LNCaP clone FGC (cell line): ENCODE data around the gene DNAAF1.

Experiments
- DNase-seq: peaks from one replicate; pipeline ENCODE4 v3.0.0-alpha.2; 2011; ENCODE audit warnings: low read depth
- H3K4me3 ChIP-seq: 2 replicates; pipeline ENCODE4 v1.5.1; 2011; ENCODE audit warnings: mild to moderate bottlenecking, low read depth, low read length, control low read depth
- CTCF ChIP-seq: IDR thresholded peaks from 2 replicates; pipeline ENCODE4 v1.5.1; 2012; ENCODE audit warnings: mild to moderate bottlenecking; ENCODE audit not compliant: control insufficient read depth, insufficient read depth; ENCODE audit errors: extremely low read depth

Gene DNAAF1

DNA sequence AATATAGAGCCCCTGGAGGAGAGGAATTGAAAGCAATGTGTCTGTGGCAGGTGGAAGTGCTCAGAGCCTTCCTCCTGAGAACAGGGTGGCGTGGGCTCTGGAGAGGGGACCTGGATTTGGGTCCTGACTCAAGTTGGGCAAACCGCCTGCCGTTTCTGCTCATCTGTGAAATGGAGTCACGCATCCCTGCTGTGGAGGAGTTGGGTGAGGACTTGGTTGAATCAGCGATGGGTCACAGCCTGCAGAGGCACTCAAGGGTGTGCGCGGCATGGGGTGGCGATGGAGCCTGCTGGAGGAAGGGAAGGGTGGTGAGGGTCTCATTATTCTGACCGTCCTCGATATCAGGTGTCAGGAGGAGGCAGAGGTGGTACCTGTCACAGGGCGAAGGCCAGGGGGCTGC, 48.9 kb downstream of the DNAAF1 start:
- TF ChIP-seq CTCF = no peak
- no peak overlapping the region for H3K4me3 ChIP-seq
- no peak for DNase-seq

DNA sequence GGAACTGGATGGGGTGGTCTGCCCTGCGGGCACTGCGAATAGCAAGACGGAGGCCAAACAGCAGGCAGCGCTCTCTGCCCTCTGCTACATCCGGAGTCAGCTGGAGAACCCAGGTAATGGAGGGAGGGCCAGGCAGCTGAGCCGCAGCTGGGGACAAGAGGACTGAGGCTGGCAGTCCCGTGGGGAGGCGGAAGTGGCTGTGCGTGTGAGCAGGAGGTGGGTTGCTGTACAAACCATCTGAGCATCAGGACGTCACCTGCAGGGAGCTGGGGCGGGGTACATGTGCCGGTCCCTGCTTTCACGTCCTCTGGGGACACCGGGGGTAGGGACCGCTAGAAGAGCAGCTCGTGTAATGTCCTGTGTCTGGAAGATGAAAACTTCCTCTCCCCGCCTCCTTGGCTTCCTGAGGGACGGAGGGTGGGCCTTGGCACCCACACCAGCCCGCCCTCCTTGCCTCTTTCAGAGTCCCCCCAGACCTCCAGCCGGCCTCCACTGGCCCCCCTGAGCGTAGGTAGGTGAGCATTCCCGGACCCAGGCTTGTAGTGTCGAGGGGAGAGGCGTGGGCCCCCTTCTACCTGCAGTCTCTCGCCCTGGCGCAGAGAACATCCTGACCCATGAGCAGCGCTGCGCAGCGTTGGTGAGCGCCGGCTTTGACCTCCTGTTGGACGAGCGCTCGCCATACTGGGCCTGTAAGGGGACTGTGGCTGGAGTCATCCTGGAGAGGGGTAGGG, 49.5 kb downstream of the DNAAF1 start:
- no peak overlapping the region for H3K4me3 ChIP-seq
- DNase-seq = no peak
- TF ChIP-seq CTCF = no peak

- no peak for DNase-seq
- no peak overlapping the region for H3K4me3 ChIP-seq
- no peak for TF ChIP-seq CTCF
These were observed 50.3 kb downstream of the DNAAF1 start for GRCh38 chr16:84195201-84196093.

GRCh38 chr16:84196101-84196500, 51.0 kb downstream of the DNAAF1 start:
- no peak for DNase-seq
- TF ChIP-seq CTCF = no peak
- no peak overlapping the region for H3K4me3 ChIP-seq

GRCh38 chr16:84196727-84197394, 51.8 kb downstream of the DNAAF1 start:
- no peak for DNase-seq

More at GRCh38 chr16:84196727-84197394, 51.8 kb downstream of the DNAAF1 start:
- H3K4me3 ChIP-seq = no peak overlapping the region
- no peak for TF ChIP-seq CTCF
